Measurements from ENCODE around the gene SERPINA5. TPM values are rescaled to one million over a fixed set of nuclear protein-coding genes. Genes with fewer than 3 reads are reported as not detected.

SERPINA5 gene
- polyA plus RNA-seq, 1 of the 3 experiments (the other 2 are of a cell fraction) = 0.08 TPM

GRCh38 chr14:94559638-94560290 lies 21.5 kb upstream of the SERPINA5 start:
- no peak for TF ChIP-seq SMC3 (IDR thresholded peaks at IDR 0.05; ENCODE audit: low read depth, low read length)
- TF ChIP-seq MEF2A (IDR thresholded peaks at IDR 0.05; ENCODE audit: borderline replicate concordance, low read depth) = no peak
- 55% methylated on average over 9 of the region's 9 CpGs for WGBS (ENCODE audit: low lambda C conversion rate)
- no peaks in the 10 kb centered on the region for H4K20me1 ChIP-seq (ENCODE audit: insufficient read depth)
- DNase-seq = no peak
- no peak overlapping the region for H3K9ac ChIP-seq
- H3K27me3 ChIP-seq (ENCODE audit: insufficient read depth) = no peaks in the 10 kb centered on the region; the same call in 1 of the 2 replicates
- no peak overlapping the region for H2AFZ ChIP-seq (ENCODE audit: low read depth)
- POLR2A ChIA-PET = no interaction called here
- CTCF ChIA-PET = interaction anchor here (1.1 to 6.1 kb wide), 2 partner anchors 10 to 14 kb away, joined by 3 to 49 read pairs; no protein-coding TSS in a partner anchor
- H3K4me3 ChIP-seq (ENCODE audit: low read depth in 2 of 2, low read length in 1 of 2) = no peak overlapping the region
- H3K79me2 ChIP-seq (ENCODE audit: insufficient read depth) = no peaks in the 10 kb centered on the region
- no peaks in the 10 kb centered on the region for H3F3A ChIP-seq (replicated peaks; ENCODE audit: insufficient read depth)
- no peaks in the 10 kb centered on the region for H3K36me3 ChIP-seq (replicated peaks in 1 of 2; ENCODE audit: control insufficient read depth in 1 of 2, insufficient read depth in 2 of 2, low read length in 1 of 2)
- no peaks in the 10 kb centered on the region for H3K9me3 ChIP-seq
- no peaks in the 10 kb centered on the region for H3K9me2 ChIP-seq
- no peaks in the 10 kb centered on the region for H3K4me1 ChIP-seq (ENCODE audit: control insufficient read depth in 1 of 2, insufficient read depth in 2 of 2, low read depth in 1 of 2, low read length in 1 of 2)
- H3K27ac ChIP-seq (ENCODE audit: low read depth in 2 of 2, low read length in 1 of 2) = no peak overlapping the region
- H3K4me2 ChIP-seq = no peak overlapping the region

- 5% methylated on average over 2 of the region's 3 CpGs for WGBS (ENCODE audit: low lambda C conversion rate)
- no peaks in the 10 kb centered on the region for H3K9me3 ChIP-seq
- H3K4me2 ChIP-seq = no peak overlapping the region
- ChIA-PET POLR2A (no interaction called here), CTCF (interaction anchor here (1.1 to 6.1 kb wide), 2 partner anchors 11 to 14 kb away, joined by 3 to 49 read pairs; no protein-coding TSS in a partner anchor)
- DNase-seq = no peak
- TF ChIP-seq JUND (IDR thresholded peaks at IDR 0.05) = no peak
- no peak for TF ChIP-seq SMC3 (IDR thresholded peaks at IDR 0.05; ENCODE audit: low read depth, low read length)
- TF ChIP-seq RXRA (IDR thresholded peaks at IDR 0.05; ENCODE audit: borderline replicate concordance, low read depth) = no peak
- TF ChIP-seq MEF2A (IDR thresholded peaks at IDR 0.05; ENCODE audit: borderline replicate concordance, low read depth) = no peak
- TF ChIP-seq EP300 (IDR thresholded peaks at IDR 0.05; ENCODE audit: borderline replicate concordance in 1 of 2, low read depth in 1 of 2, low read length in 1 of 2) = no peak
- no peak for TF ChIP-seq MXI1 (IDR thresholded peaks at IDR 0.05; ENCODE audit: low read depth, low read length)
- TF ChIP-seq REST (IDR thresholded peaks at IDR 0.05; ENCODE audit: low read depth, low read length) = no peak
- no peak for TF ChIP-seq USF1 (IDR thresholded peaks at IDR 0.05; ENCODE audit: borderline replicate concordance, low read depth)
- no peak for TF ChIP-seq FOSL2 (IDR thresholded peaks at IDR 0.05; ENCODE audit: borderline replicate concordance, low read depth)
- no peak for TF ChIP-seq POLR2AphosphoS5 (IDR thresholded peaks at IDR 0.05; ENCODE audit: low read depth, low read length)
- TF ChIP-seq ELF1 (IDR thresholded peaks at IDR 0.05) = no peak
- no peak for TF ChIP-seq TEAD4 (IDR thresholded peaks at IDR 0.05; ENCODE audit: borderline replicate concordance, insufficient read depth)
- no peak for TF ChIP-seq GABPA (IDR thresholded peaks at IDR 0.05; ENCODE audit: low read depth)
- TF ChIP-seq SIN3A (IDR thresholded peaks at IDR 0.05; ENCODE audit: borderline replicate concordance, low read depth, low read length) = no peak
- no peak for TF ChIP-seq NRF1 (IDR thresholded peaks at IDR 0.05; ENCODE audit: low read depth, low read length)
- no peak for TF ChIP-seq CTCF (IDR thresholded peaks at IDR 0.05)
- no peak for TF ChIP-seq FOXJ3 (CRISPR knock-in tag; IDR thresholded peaks at IDR 0.05)
- TF ChIP-seq ZBTB33 (IDR thresholded peaks at IDR 0.05; ENCODE audit: borderline replicate concordance, low read depth) = no peak
- no peaks in the 10 kb centered on the region for H3K4me1 ChIP-seq (ENCODE audit: control insufficient read depth in 1 of 2, insufficient read depth in 2 of 2, low read depth in 1 of 2, low read length in 1 of 2)
- H3K4me3 ChIP-seq (ENCODE audit: low read depth in 2 of 2, low read length in 1 of 2) = no peak overlapping the region
- no peak overlapping the region for H3K9ac ChIP-seq
- H3K9me2 ChIP-seq = no peaks in the 10 kb centered on the region
- H3K27me3 ChIP-seq (ENCODE audit: insufficient read depth) = no peaks in the 10 kb centered on the region; the same call in 1 of the 2 replicates
- H3F3A ChIP-seq (replicated peaks; ENCODE audit: insufficient read depth) = no peaks in the 10 kb centered on the region
- no peaks in the 10 kb centered on the region for H3K36me3 ChIP-seq (replicated peaks in 1 of 2; ENCODE audit: control insufficient read depth in 1 of 2, insufficient read depth in 2 of 2, low read length in 1 of 2)
- H3K79me2 ChIP-seq (ENCODE audit: insufficient read depth) = no peaks in the 10 kb centered on the region
- H4K20me1 ChIP-seq (ENCODE audit: insufficient read depth) = no peaks in the 10 kb centered on the region
- no peak overlapping the region for H3K27ac ChIP-seq (ENCODE audit: low read depth in 2 of 2, low read length in 1 of 2)
- no peak overlapping the region for H2AFZ ChIP-seq (ENCODE audit: low read depth)
Observed at GRCh38 chr14:94560291-94560665, 20.9 kb upstream of the SERPINA5 start.

All from SK-N-SH (cell line).